ENCODE data around the gene ISCU.
"Not testable (repeated sequence)": the region's sequence is repeated elsewhere in the genome, so short reads cannot be mapped to it uniquely, and the experiment has no call there.

ISCU gene

GRCh38 chr12:108618953-108619274, 56.5 kb downstream of the ISCU start:
- DNase-seq (ENCODE audit: low read depth), result not testable (repeated sequence)

Data from non-pigmented ciliary epithelial cell (primary cell).